CD1c-positive myeloid dendritic cell (primary cell): ENCODE data around the gene IMMT.

Experiments used
- DNase-seq: peaks from one replicate; pipeline ENCODE4 v3.0.0-alpha.2; 2016; ENCODE audit errors: extremely low spot score

Gene IMMT

GRCh38 chr2:86226636-86227520, 31.6 kb upstream of the IMMT start:
- DNase-seq: no peak

GRCh38 chr2:86226070-86226469, 30.8 kb upstream of the IMMT start:
- peak; percentile 79 for DNase-seq

GRCh38 chr2:86225581-86225980, 30.3 kb upstream of the IMMT start:
- peak; percentile 81 for DNase-seq

GRCh38 chr2:86224645-86225355, 29.5 kb upstream of the IMMT start:
- no peak for DNase-seq

- no peak for DNase-seq
Measured at GRCh38 chr2:86223927-86224560, 28.8 kb upstream of the IMMT start.

- DNase-seq: no peak
Measured at GRCh38 chr2:86223140-86223926, 28.1 kb upstream of the IMMT start.

- peak; percentile 76 for DNase-seq
Measured at GRCh38 chr2:86221066-86221684, 25.9 kb upstream of the IMMT start.

GRCh38 chr2:86219896-86220295, 24.6 kb upstream of the IMMT start:
- no peak for DNase-seq

- DNase-seq: no peak
Measured at GRCh38 chr2:86218124-86218523, 22.9 kb upstream of the IMMT start.

- no peak for DNase-seq
Measured at GRCh38 chr2:86216575-86217555, 21.6 kb upstream of the IMMT start.

GRCh38 chr2:86214503-86214832, 19.2 kb upstream of the IMMT start:
- DNase-seq: no peak

- DNase-seq: no peak
Measured at GRCh38 chr2:86213699-86214502, 18.6 kb upstream of the IMMT start.

GRCh38 chr2:86213056-86213455, 17.8 kb upstream of the IMMT start:
- no peak for DNase-seq

- no peak for DNase-seq
Measured at GRCh38 chr2:86211796-86212188, 16.5 kb upstream of the IMMT start.

GRCh38 chr2:86211033-86211795, 16.0 kb upstream of the IMMT start:
- DNase-seq: no peak

- DNase-seq: no peak
Measured at GRCh38 chr2:86204458-86204857, 9.2 kb upstream of the IMMT start.

GRCh38 chr2:86203614-86204013, 8.4 kb upstream of the IMMT start:
- no peak for DNase-seq

GRCh38 chr2:86202702-86203101, 7.4 kb upstream of the IMMT start:
- DNase-seq: no peak

- no peak for DNase-seq
Measured at GRCh38 chr2:86202336-86202692, 7.1 kb upstream of the IMMT start.
